NCI-H2107 (cell line): ENCODE measurements around the gene LRRC4.

Experiments used
- DNase-seq: peaks from one replicate; lab custom pipeline; 2025; lab: John Stamatoyannopoulos, UW

LRRC4 gene

GRCh38 chr7:127979113-127979727 is 52.0 kb downstream of the LRRC4 start:
- DNase-seq = no peak

- DNase-seq = no peak
These were observed 52.8 kb downstream of the LRRC4 start for GRCh38 chr7:127978421-127978820.
